SH-SY5Y (cell line): ENCODE results near the gene ACSL5.

ENCODE experiments used
- GATA2 ChIP-seq: IDR thresholded peaks from 2 replicates; pipeline ENCODE4 v1.6.1; 2011; ENCODE audit warnings: mild to moderate bottlenecking, low read depth, low read length
- GATA3 ChIP-seq: IDR thresholded peaks from 2 replicates; pipeline ENCODE4 v1.6.1; 2011; ENCODE audit warnings: low read depth, mild to moderate bottlenecking, low read length, moderate library complexity

Gene ACSL5

GRCh38 chr10:112345202-112345601 lies 28.7 kb upstream of the ACSL5 start:
- no peak for TF ChIP-seq GATA3
- no peak for TF ChIP-seq GATA2

DNA sequence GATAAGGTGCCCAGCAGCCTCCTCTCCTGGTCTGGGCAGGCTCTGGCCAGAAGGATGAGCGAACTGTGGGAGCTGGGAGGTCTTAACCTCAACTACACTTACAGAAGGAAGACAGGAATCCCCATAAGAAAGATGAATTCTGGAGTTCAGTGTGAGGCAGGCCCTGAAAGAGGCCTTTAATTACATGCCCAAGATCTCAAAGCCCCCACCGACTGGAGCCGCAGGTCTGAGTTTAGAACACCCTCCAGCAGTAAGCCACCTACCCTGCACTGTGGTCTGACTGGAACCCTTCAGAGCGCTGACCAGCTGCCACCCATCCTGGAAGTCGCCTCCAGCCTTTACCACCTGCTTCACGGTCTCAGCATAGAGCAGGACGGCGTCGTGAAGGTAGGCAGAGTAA lies 28.2 kb upstream of the ACSL5 start:
- TF ChIP-seq GATA2 (no peak), GATA3 (no peak)

GRCh38 chr10:112346774-112347173 lies 27.1 kb upstream of the ACSL5 start:
- TF ChIP-seq GATA3 = no peak
- TF ChIP-seq GATA2 = no peak

DNA sequence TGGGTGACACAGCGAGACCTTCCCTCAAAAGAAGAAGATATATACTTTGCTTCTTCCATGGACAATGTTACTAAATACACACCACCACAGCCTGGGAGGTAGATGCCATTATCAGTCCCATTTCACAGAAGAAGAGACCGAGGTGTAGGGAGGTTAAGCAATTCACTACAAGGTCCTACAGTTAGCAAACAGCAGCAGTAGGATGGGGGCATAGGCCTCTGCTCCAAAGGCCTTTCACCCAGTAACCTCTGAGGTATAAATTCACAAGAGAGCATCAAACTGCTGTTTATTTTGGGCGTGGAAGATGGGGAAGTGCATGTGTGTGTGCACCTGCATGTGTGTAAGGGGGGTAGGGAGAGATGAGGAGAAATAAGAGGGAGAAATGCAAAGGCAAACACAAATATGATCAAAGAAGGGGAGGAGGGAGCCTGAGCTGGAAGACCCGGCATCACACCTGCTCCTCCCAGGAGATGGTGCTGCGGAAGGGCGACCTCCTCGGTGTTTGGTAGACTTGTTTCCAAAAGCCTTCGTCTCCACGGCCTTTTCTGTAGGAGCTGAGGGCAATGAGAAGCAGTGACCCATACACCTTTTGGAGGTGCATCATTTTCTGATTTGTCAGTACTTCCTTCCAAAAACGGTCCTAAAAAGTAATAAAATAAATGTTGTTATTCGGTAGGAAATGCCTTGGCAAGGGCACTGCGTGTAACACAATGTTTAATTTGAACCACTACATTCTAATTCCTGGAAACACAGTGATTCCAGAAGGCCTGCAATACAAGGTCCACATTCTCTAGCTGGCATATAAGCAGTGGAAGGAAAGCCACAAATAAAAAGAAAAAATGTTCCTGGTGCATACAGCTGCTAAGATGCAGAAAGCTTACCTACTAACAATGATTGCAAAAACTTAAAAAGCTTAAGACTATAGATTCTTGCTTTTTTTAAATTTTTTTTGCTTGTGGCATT lies 25.9 kb upstream of the ACSL5 start:
- no peak for TF ChIP-seq GATA2
- no peak for TF ChIP-seq GATA3

GRCh38 chr10:112348759-112349158 lies 25.2 kb upstream of the ACSL5 start:
- TF ChIP-seq GATA2 (no peak), GATA3 (no peak)

DNA sequence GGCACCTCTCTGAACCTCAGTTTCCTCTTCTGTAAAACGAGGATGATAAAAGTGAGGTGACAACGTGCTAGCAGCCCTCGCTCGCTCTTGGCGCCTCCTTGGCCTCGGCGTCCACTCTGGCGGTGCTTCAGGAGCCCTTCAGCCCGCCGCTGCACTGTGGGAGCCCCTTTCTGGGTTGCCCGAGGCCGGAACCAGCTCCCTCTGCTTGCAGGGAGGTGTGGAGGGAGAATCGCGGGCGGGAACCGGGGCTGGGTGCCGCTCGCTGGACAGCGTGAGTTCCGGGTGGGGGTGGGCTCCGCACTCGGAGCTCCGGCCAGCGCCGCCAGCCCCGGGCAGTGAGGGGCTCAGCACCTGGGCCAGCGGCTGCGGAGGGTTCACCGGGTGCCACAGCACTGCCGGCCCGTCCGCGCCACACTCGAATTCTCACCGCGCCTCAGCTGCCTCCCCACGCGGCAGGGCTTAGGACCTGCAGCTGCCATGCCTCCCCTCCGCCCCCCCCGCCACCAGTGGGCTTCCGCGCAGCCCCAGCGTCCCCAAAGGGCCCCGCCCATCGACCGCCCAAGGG lies 24.3 kb upstream of the ACSL5 start:
- TF ChIP-seq GATA2 (no peak), GATA3 (no peak)

- TF ChIP-seq GATA3 (no peak), GATA2 (no peak)
Observed at GRCh38 chr10:112351146-112351545, 22.8 kb upstream of the ACSL5 start.

DNA sequence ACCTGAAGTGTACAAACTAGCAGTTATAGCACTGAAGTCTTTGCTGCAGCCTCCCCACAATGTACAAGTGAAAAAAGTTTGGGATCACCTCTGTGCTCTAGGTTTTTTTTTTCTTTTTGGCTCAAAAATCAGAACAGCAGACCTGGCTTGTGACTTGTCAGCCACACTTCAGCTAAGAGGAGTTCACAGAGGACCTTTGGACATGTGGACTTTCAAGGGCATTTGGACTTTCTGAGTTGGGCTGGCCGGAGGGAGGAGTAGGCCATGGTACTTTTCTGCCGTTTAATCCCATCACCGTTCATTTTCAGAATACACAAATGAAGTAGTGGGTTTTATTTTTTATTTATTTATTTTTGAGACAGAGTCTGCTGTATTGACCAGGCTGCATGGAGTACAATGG lies 21.9 kb upstream of the ACSL5 start:
- TF ChIP-seq GATA2 (no peak), GATA3 (no peak)

GRCh38 chr10:112353046-112353445 lies 20.9 kb upstream of the ACSL5 start:
- TF ChIP-seq GATA3 = no peak
- no peak for TF ChIP-seq GATA2

DNA sequence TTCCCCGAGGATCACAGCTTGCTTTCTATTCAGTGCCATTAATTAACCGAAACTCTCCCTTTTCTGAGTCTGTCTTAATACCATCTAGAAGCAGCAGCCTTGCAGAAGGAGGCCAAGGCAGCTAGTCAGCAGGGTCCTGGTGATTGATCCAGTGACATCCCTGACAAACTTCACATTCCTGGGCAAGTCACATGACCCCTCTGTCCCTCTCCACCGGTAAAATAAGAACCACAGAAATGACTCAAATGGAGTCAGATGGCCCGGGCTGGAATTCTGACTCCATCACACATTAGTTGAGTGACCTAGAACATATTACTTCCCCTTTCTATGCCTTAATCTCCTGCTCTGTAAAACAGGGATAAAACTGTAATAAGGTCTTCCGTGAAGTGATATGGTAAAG lies 17.2 kb upstream of the ACSL5 start:
- no peak for TF ChIP-seq GATA2
- TF ChIP-seq GATA3 = no peak

DNA sequence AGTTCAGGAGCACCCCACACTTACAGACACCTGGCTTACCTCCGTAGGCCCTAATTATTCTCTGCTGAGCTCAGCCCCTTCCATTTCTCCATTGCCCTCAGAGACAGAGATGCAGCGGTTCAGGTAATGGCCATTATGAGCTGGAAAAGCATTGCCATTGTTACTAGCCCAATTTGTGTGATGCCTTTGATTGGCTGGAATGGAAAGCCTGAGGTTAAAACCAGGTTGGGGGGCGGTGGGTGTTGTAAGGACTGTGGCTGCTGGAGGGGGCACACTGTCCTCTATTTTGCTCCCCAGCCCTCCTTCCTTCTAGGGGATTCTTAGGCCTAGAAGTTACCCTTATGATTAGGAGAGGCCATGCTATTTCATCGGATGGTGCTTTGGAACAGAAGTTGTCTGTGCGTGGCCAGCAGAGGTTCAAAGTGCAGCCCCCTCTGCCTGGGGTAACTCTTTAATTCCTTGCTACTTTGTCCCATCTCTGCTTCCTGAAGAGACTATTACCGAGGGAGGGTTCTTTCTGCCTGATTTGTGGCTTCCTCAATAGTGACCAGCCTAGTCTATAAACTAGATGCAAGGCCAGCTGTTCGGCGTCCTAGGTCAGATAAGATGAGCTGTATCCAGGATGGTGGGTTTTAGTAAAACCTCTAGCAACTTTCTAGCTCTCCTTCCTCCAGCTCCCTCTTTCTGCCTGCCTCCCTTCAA lies 14.2 kb upstream of the ACSL5 start:
- TF ChIP-seq GATA2 (no peak), GATA3 (no peak)

GRCh38 chr10:112360308-112361270 lies 13.3 kb upstream of the ACSL5 start:
- TF ChIP-seq GATA3 (no peak), GATA2 (no peak)

DNA sequence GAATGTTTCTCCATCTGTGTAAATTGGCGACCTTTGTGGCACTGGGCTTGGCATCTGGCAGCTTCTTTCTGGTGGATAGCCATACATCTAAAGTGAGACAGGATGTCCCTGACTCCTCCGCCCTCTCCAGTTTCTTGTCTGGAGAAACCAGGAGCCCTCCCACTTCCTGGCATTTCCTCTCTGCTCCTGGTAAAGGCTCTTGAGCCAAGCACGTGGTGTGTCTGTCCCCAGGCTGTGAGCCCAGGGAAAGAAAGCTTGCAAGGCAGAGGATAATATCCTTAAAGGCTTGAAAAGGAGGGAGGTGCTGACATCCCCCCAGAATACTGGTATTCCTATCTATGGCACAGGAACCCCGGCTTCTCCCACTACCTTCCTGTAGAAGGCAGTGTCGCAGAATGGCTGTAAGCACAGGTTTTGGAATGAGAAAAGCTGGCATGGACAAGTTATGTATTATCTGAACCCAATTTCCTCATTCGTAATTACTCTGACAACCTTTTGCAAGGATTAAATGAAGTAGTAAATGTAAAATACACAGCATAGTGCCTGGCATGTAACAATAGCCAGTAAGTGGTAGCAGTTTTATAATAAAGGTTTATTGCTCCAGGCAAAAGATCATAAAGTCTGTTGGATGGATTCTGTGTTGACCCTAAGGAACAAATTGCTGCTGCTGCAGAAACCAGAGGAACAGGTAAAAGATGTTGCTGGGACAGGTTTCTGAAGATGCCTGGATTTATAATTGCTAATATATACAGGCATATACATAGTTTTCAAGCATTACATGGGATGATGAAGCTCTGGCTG lies 11.8 kb upstream of the ACSL5 start:
- TF ChIP-seq GATA2 (no peak), GATA3 (no peak)
